Tibial nerve (tissue), 4 donors: ENCODE data around the gene FLNA. TPM values are rescaled to one million over a fixed set of nuclear protein-coding genes. Genes with fewer than 3 reads are reported as not detected.
"Not testable (repeated sequence)": the region's sequence is repeated elsewhere in the genome, so short reads cannot be mapped to it uniquely, and the experiment has no call there.

Experiments
- DNase-seq, 2 donors: peaks; one replicate each; pipeline ENCODE4 v3.0.0-alpha.2; 2019; ENCODE audit warnings: low spot score in 2 of 2
- H3K27ac ChIP-seq, 4 donors: fragments of 200-600 bp; sonication (generic) in 3 of 4; one replicate each; pipeline ENCODE4 v1.5.1; 2017 to 2019; ENCODE audit warnings: mild to moderate bottlenecking in 1 of 4
- H3K27me3 ChIP-seq, 2 donors: fragments of 200-600 bp; sonication (generic) in 1 of 2; one replicate each; pipeline versions ENCODE4 v1.5.1 to v1.6.0; 2017 to 2019
- H3K36me3 ChIP-seq, 3 donors: fragments of 200-600 bp; sonication (generic); one replicate each; pipeline ENCODE4 v1.5.1; 2018 to 2019
- H3K4me1 ChIP-seq, 4 donors: fragments of 200-600 bp; sonication (generic) in 3 of 4; one replicate each; pipeline ENCODE4 v1.5.1; 2017 to 2019
- H3K4me3 ChIP-seq, 4 donors: fragments of 200-600 bp; sonication (generic) in 3 of 4; one replicate each; pipeline ENCODE4 v1.5.1; 2017 to 2019; ENCODE audit warnings: mild to moderate bottlenecking in 1 of 4, moderate library complexity in 1 of 4
- H3K9me3 ChIP-seq, 4 donors: fragments of 200-600 bp; sonication (generic) in 3 of 4; one replicate each; pipeline ENCODE4 v1.5.1; 2017 to 2019
- CTCF ChIP-seq, 5 experiments: fragments of 200-600 bp in 3 of 5; fragments of 450-650 bp in 2 of 5; sonication (generic) in 3 of 5; IDR thresholded peaks; one replicate each; pipeline ENCODE4 v1.5.1; 2016 to 2019; ENCODE audit warnings: antibody characterized with exemption in 5 of 5, mild to moderate bottlenecking in 3 of 5, moderate library complexity in 2 of 5
- EP300 ChIP-seq, 2 donors: sonication (generic); formaldehyde crosslinking; IDR thresholded peaks; one replicate each; pipeline ENCODE4 v1.6.1; 2017; ENCODE audit warnings: antibody characterized with exemption in 2 of 2, mild to moderate bottlenecking in 1 of 2
- POLR2A ChIP-seq, 2 donors: fragments of 450-650 bp; IDR thresholded peaks; one replicate each; pipeline ENCODE4 v1.6.1; 2017; ENCODE audit warnings: antibody characterized with exemption in 2 of 2, mild to moderate bottlenecking in 2 of 2, moderate library complexity in 2 of 2
- WGBS, 2 donors: methylation state at CpG; one replicate each; pipeline ENCODE4 v1.1.5; 2018; 5-methylcytosine and 5-hydroxymethylcytosine counted together
- total RNA-seq, 4 donors: library from RNA; depleted of rRNA; stranded (reverse); fragments of >200 nt; gene quantifications; one replicate each; pipeline ENCODE4 v1.1.0, GENCODE V29; 2016

FLNA gene
- total RNA-seq, 4 donors from 2014 or later, result 995 to 1,349 (median 1,139) TPM

- peaks cover 0 to 18% (median 0%) of the 10 kb centered on the region in 4 donors for H3K4me1 ChIP-seq
- WGBS, 2 donors, result 2 to 46% methylated on average over 33 to 49 of the region's 49 CpGs
- no peaks in the 10 kb centered on the region for H3K9me3 ChIP-seq
- H3K27me3 ChIP-seq, result no peaks in the 10 kb centered on the region
- peak overlapping the region; percentile 50 to 77 (median 71) for H3K4me3 ChIP-seq
- TF ChIP-seq EP300 (IDR thresholded peaks at IDR 0.05) (no peak), POLR2A (IDR thresholded peaks at IDR 0.05) (no peak), CTCF (IDR thresholded peaks at IDR 0.05) (peak; percentile 76 to 85 (median 84))
- peak overlapping the region; percentile 97 to 99 (median 98) for H3K27ac ChIP-seq
- DNase-seq, result peak; percentile 75 to 83
- H3K36me3 ChIP-seq, result peaks cover 0 to 23% (median 6%) of the 10 kb centered on the region in 3 donors
These were observed 24.5 kb upstream of the FLNA start for GRCh38 chrX:154398668-154399526.

GRCh38 chrX:154397888-154398667, 23.6 kb upstream of the FLNA start, which contains the start of gene RPL10:
RPL10 (plus strand) TSS chrX:154398377; CDS start chrX:154398520, 143 bp downstream.
- DNase-seq, result peak; percentile 80 to 81
- Histone ChIP-seq H3K9me3 (no peaks in the 10 kb centered on the region), H3K27me3 (no peaks in the 10 kb centered on the region), H3K36me3 (peaks cover 0 to 23% (median 6%) of the 10 kb centered on the region in 3 donors), H3K4me1 (peaks cover 0 to 18% (median 0%) of the 10 kb centered on the region in 4 donors), H3K27ac (peak within 1 kb of the TSS; percentile 97 to 99 (median 98)), H3K4me3 (peak within 1 kb of the TSS; percentile 50 to 77 (median 71))
- 0 to 36% methylated on average over 9 to 69 of the region's 69 CpGs for WGBS, 2 donors
- TF ChIP-seq CTCF (IDR thresholded peaks at IDR 0.05) (peak in 1 of 5 experiments; percentile 8), EP300 (IDR thresholded peaks at IDR 0.05) (peak; percentile 87 to 99), POLR2A (IDR thresholded peaks at IDR 0.05) (peak; percentile 57 to 87)

GRCh38 chrX:154396973-154397887, 22.8 kb upstream of the FLNA start:
- WGBS, 2 donors, result 10 to 46% methylated on average over 12 to 49 of the region's 53 CpGs
- peak overlapping the region; percentile 97 to 99 (median 98) for H3K27ac ChIP-seq
- no peak for TF ChIP-seq CTCF (IDR thresholded peaks at IDR 0.05)
- no peak for TF ChIP-seq EP300 (IDR thresholded peaks at IDR 0.05)
- TF ChIP-seq POLR2A (IDR thresholded peaks at IDR 0.05), result peak; percentile 30 to 41
- H3K4me3 ChIP-seq, result peak overlapping the region; percentile 50 to 77 (median 66)
- H3K36me3 ChIP-seq, result peaks cover 0 to 23% (median 6%) of the 10 kb centered on the region in 3 donors
- no peaks in the 10 kb centered on the region for H3K27me3 ChIP-seq
- no peaks in the 10 kb centered on the region for H3K9me3 ChIP-seq
- peak; percentile 52 to 54 for DNase-seq
- peaks cover 0 to 18% (median 0%) of the 10 kb centered on the region in 4 donors for H3K4me1 ChIP-seq

GRCh38 chrX:154396363-154396762, 21.9 kb upstream of the FLNA start:
- DNase-seq, H3K27me3 ChIP-seq, H3K9me3 ChIP-seq, H3K4me3 ChIP-seq: not testable (repeated sequence)
- H3K4me1 ChIP-seq, result peaks cover 0 to 18% (median 0%) of the 10 kb centered on the region in 4 donors
- 91 to 93% methylated on average over 3 to 17 of the region's 17 CpGs for WGBS, 2 donors
- peaks cover 0 to 23% (median 6%) of the 10 kb centered on the region in 3 donors for H3K36me3 ChIP-seq
- peak overlapping the region in 2 of 4 donors; percentile 98 to 99 for H3K27ac ChIP-seq

GRCh38 chrX:154389812-154390747, 15.6 kb upstream of the FLNA start:
- not testable (repeated sequence) for H3K4me1 ChIP-seq, H3K27me3 ChIP-seq, H3K36me3 ChIP-seq, DNase-seq, H3K9me3 ChIP-seq
- peak overlapping the region in 1 of 4 donors; percentile 48 for H3K4me3 ChIP-seq
- H3K27ac ChIP-seq, result peak overlapping the region in 2 of 4 donors; percentile 82 to 85
- WGBS, 2 donors, result no CpG with 5 or more reads among the region's 121 CpGs

GRCh38 chrX:154388649-154389048, 14.2 kb upstream of the FLNA start:
- no CpG with 5 or more reads among the region's 16 CpGs for WGBS, 2 donors
- not testable (repeated sequence) for H3K27me3 ChIP-seq

GRCh38 chrX:154388094-154388493, 13.7 kb upstream of the FLNA start:
- not testable (repeated sequence) for H3K27me3 ChIP-seq, H3K9me3 ChIP-seq, H3K27ac ChIP-seq, H3K4me3 ChIP-seq, H3K4me1 ChIP-seq, DNase-seq, H3K36me3 ChIP-seq
- no CpG with 5 or more reads among the region's 20 CpGs for WGBS, 2 donors

More at GRCh38 chrX:154388649-154389048, 14.2 kb upstream of the FLNA start:
- DNase-seq, H3K36me3 ChIP-seq, H3K27ac ChIP-seq, H3K4me3 ChIP-seq, H3K9me3 ChIP-seq, H3K4me1 ChIP-seq: not testable (repeated sequence)
